Activated CD4-positive, alpha-beta T cell treated with anti-CD3 and anti-CD28 coated beads, Interleukin-2, amount 10 ng/mL, durations not matched to agents 7 days and 5 days (primary cell): Measurements from ENCODE around the gene NR4A1. TPM values are rescaled to one million over a fixed set of nuclear protein-coding genes. Genes with fewer than 3 reads are reported as not detected.

Experiments
- CTCF ChIA-PET: fragments of 350-600 bp; sonication (Branson Sonifier 250); formaldehyde crosslinking; loops from one replicate; lab custom pipeline; 2021; ENCODE audit warnings: antibody characterized with exemption; lab: Charles Lee
- POLR2A ChIA-PET: fragments of 350-600 bp; sonication (Branson Sonifier 250); formaldehyde crosslinking; loops from one replicate; lab custom pipeline; 2021; ENCODE audit warnings: antibody characterized with exemption; lab: Charles Lee
- DNase-seq: peaks from one replicate; pipeline ENCODE4 v3.0.0-alpha.2; 2020
- H3K27ac Mint-ChIP-seq: one replicate; pipeline ENCODE4 v1.8.0; 2021; ENCODE audit warnings: mild to moderate bottlenecking, moderate library complexity, mixed read lengths
- H3K27me3 Mint-ChIP-seq: one replicate; pipeline ENCODE4 v1.8.0; 2021; ENCODE audit warnings: mixed read lengths
- H3K36me3 Mint-ChIP-seq: one replicate; pipeline ENCODE4 v1.8.0; 2021; ENCODE audit warnings: low read depth, mixed read lengths
- H3K4me1 Mint-ChIP-seq: one replicate; pipeline ENCODE4 v1.8.0; 2021; ENCODE audit warnings: mixed read lengths
- H3K4me3 Mint-ChIP-seq: one replicate; pipeline ENCODE4 v1.8.0; 2021; ENCODE audit warnings: mild to moderate bottlenecking, moderate library complexity, mixed read lengths
- H3K9me3 Mint-ChIP-seq: one replicate; pipeline ENCODE4 v1.8.0; 2021; ENCODE audit warnings: mixed read lengths
- total RNA-seq, 2 experiments: library from RNA; stranded (reverse); gene quantifications; one replicate each; pipeline ENCODE4 v1.2.3, GENCODE V29; 2021

Gene NR4A1
- total RNA-seq, 2 experiments from 2014 or later = 2.1 to 2.7 TPM

DNA sequence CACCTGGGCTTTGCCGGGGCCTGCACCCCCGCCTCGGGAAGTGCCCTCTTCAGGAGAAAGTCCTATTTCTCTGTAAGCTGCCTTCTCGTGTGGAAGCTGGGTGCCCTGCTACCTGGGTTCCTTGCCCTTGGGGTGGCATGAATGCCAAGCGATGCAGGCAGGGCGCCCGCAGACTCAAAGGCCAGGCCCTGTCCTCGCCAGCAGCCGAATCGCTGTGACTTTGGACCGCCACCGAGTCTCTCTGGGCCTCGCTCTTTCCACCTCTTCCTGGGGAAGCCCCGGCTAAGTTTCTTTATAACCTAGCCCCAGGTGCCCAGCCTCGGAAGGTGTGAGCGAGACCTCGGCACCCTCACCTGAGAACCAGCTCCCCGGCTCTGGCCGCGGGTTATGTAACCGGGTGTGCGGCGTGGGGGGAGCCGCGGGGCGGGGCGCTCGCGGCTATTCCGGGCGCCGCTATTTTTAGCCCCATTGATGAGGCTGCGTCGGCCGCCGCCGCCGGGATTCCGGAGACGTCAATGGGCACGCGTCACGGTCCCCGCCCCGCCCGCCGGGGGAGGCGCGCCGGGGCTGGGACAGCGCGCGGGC is 14.6 kb upstream of the NR4A1 start:
- H3K4me1 Mint-ChIP-seq = peaks cover 42% of the 10 kb centered on the region
- peak overlapping the region; percentile 46 for H3K4me3 Mint-ChIP-seq

DNA sequence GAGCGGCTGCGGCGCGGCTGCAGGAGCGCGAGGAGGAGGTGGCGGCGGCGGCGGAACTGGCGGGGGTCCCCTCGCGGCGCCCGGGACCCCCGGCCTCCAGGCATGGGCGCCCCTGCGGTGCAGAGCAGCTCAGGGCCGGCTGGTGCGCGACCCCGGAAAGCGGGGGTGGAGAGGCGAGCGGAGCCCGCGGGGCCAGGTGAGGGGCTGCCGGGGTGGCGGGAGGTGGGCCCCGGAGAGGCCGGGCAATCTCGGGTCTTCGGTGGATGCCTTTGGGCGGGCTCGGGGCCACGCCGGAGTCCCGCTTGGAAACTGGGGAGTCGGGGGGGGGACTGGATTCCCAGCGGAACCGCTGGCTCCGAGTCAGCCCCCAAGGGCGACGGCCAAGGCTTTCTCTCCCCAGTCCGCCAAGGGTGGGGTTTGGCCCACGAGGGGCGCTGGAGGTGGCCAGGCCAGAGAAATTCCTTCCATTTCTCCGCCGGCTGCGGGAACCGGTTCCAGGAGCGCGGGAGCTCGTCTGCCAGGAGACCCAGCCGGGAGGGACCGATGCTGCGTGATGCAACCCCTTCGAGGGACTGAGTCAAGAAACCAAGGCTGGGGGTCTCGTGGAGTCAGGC is 13.9 kb upstream of the NR4A1 start:
- Mint-ChIP-seq H3K4me3 (peak overlapping the region; percentile 34), H3K27me3 (peaks cover 29% of the 10 kb centered on the region), H3K36me3 (no peaks in the 10 kb centered on the region), H3K4me1 (peaks cover 46% of the 10 kb centered on the region), H3K27ac (no peak overlapping the region), H3K9me3 (no peaks in the 10 kb centered on the region)
- POLR2A ChIA-PET = no interaction called here
- DNase-seq = no peak
- CTCF ChIA-PET = interaction anchor here (1.5 to 15.8 kb wide), 4 partner anchors 12 to 32 kb away, joined by 3 to 225 read pairs (median 8); partner anchors contain the start of gene ATG101

More for the DNA sequence above, 14.6 kb upstream of the NR4A1 start:
- CTCF ChIA-PET = interaction anchor here (1.6 to 15.8 kb wide), 3 partner anchors 11 to 33 kb away, joined by 4 to 225 read pairs (median 12); partner anchors contain the start of gene ATG101
- no peak overlapping the region for H3K27ac Mint-ChIP-seq
- no peaks in the 10 kb centered on the region for H3K9me3 Mint-ChIP-seq
- peaks cover 29% of the 10 kb centered on the region for H3K27me3 Mint-ChIP-seq
- H3K36me3 Mint-ChIP-seq = no peaks in the 10 kb centered on the region
- POLR2A ChIA-PET = no interaction called here
- peak; percentile 80 for DNase-seq

DNA sequence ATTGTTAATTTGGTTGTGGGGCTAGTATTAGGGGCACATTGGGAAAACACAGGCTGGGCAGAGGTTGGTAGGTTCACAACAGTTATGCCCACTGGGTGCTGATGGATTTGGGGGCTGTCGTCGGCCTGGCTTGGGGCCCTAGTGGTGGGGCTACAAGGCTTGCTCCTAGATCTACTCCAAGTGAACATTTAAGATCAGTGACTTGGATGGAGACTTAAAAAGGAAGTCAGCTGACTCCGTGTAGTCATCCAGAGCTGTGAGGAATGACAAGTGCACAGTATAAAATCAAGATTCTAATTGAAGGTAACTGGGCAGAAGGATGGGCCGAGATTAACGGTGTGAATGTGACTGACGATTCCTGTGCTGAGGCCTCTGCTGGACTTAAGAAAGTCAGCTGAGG is 12.8 kb upstream of the NR4A1 start:
- peaks cover 43% of the 10 kb centered on the region for H3K4me1 Mint-ChIP-seq
- POLR2A ChIA-PET = interaction anchor here (0.8 kb wide), 1 partner anchor 31 kb away, joined by 3 read pairs; the partner anchor contains the start of gene ATG101
- H3K27ac Mint-ChIP-seq = no peak overlapping the region
- CTCF ChIA-PET = interaction anchor here (0.8 to 15.8 kb wide), 5 partner anchors 9 to 44 kb away, joined by 3 to 225 read pairs (median 3); partner anchors contain the start of gene ATG101
- peaks cover 25% of the 10 kb centered on the region for H3K27me3 Mint-ChIP-seq
- DNase-seq = no peak
- no peaks in the 10 kb centered on the region for H3K9me3 Mint-ChIP-seq
- H3K4me3 Mint-ChIP-seq = peak overlapping the region; percentile 34
- H3K36me3 Mint-ChIP-seq = no peaks in the 10 kb centered on the region

DNA sequence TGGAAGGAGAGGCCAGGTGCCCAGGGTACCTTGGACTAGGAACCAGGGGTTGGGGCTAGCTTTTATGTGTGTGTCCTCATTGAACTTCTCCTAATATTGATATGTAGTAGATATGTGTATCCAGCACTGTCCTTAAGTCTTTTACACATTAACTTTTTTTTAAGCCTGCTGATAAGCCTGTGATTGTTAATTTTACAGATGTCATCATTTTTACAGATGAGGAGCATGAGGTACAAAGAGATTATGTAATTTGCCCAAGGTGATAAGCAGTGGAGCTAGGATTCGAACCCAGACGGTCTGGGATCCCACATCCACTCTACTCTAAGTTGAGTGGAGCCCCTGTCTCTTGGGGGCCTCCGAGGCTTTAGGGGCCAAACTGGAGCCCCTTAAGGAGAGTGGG is 10.2 kb upstream of the NR4A1 start:
- H3K36me3 Mint-ChIP-seq = no peaks in the 10 kb centered on the region
- no peaks in the 10 kb centered on the region for H3K9me3 Mint-ChIP-seq
- POLR2A ChIA-PET = no interaction called here
- peaks cover 34% of the 10 kb centered on the region for H3K4me1 Mint-ChIP-seq
- no peak for DNase-seq
- H3K4me3 Mint-ChIP-seq = no peak overlapping the region
- CTCF ChIA-PET = interaction anchor here (0.8 to 15.8 kb wide), 6 partner anchors 10 to 209 kb away, joined by 3 to 225 read pairs (median 6); partner anchors contain the start of genes NR4A1 and TAMALIN
- H3K27me3 Mint-ChIP-seq = peaks cover 4% of the 10 kb centered on the region
- H3K27ac Mint-ChIP-seq = peak overlapping the region; percentile 41

DNA sequence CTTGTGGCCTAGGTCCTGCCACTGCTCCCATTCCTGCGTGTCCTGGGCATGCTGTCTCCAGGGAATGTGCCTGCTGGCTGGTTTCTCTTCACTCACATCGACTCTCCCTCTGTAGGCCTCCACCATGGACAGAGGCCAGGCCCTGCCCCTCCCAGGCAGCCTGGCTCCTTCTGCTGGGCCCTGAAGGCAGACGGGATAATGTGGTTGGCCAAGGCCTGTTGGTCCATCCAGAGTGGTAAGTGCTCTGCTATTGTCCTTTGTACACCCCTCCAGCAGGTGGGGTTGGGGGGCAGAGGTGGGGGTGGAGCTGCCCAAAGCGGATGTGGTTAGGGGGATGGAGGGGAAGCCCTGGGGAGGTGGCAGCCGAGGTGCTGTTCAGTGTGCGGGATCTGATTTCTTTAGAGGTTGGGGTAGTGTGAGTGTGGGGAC is 9.5 kb upstream of the NR4A1 start:
- H3K4me1 Mint-ChIP-seq = peaks cover 34% of the 10 kb centered on the region
- H3K4me3 Mint-ChIP-seq = no peak overlapping the region
- peak; percentile 40 for DNase-seq
- no peaks in the 10 kb centered on the region for H3K36me3 Mint-ChIP-seq
- ChIA-PET POLR2A (no interaction called here), CTCF (interaction anchor here (1.1 to 15.8 kb wide), 5 partner anchors 10 to 210 kb away, joined by 3 to 225 read pairs (median 6); partner anchors contain the start of gene NR4A1)
- no peaks in the 10 kb centered on the region for H3K9me3 Mint-ChIP-seq
- H3K27me3 Mint-ChIP-seq = no peaks in the 10 kb centered on the region
- no peak overlapping the region for H3K27ac Mint-ChIP-seq

DNA sequence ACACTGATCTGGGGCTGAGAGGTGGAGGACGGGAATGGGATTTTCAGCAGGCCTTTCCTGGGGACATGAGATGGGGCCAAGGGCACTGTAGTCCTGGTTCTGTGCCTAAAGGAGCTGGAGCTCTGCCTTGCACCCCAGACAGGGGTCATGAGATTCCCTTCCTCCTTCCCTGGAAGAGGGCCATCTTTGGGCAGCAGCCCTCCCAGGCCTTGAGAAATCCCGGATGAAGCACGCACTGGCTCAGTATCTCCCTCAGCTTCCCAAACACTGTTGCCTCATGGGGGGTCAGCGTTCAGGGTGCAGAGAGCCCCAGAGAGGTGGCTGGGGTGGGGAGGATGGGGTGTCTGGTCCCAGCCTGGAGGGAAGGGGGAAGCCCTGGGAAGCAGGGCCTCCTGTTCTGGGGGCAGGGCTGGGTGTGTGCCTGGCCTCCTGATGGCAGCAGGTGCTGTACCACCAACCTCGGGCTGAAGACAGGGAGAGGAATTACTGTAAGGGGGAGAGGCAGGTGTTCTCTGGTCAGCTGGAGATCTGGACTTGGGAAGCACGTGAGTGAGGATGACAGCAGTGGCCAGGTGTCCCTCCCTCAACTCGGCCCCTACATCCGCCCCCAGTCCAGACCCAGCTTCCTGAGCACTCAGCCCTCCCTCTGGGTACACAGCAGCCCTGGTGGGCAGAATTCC is 8.4 kb upstream of the NR4A1 start:
- POLR2A ChIA-PET = no interaction called here
- H3K4me3 Mint-ChIP-seq = no peak overlapping the region
- CTCF ChIA-PET = interaction anchor here (0.6 to 15.8 kb wide), 5 partner anchors 8 to 65 kb away, joined by 3 to 225 read pairs (median 4); partner anchors contain the start of gene NR4A1
- H3K4me1 Mint-ChIP-seq = peaks cover 37% of the 10 kb centered on the region
- H3K27me3 Mint-ChIP-seq = no peaks in the 10 kb centered on the region
- no peaks in the 10 kb centered on the region for H3K9me3 Mint-ChIP-seq
- DNase-seq = no peak
- peak overlapping the region; percentile 57 for H3K27ac Mint-ChIP-seq
- H3K36me3 Mint-ChIP-seq = no peaks in the 10 kb centered on the region

DNA sequence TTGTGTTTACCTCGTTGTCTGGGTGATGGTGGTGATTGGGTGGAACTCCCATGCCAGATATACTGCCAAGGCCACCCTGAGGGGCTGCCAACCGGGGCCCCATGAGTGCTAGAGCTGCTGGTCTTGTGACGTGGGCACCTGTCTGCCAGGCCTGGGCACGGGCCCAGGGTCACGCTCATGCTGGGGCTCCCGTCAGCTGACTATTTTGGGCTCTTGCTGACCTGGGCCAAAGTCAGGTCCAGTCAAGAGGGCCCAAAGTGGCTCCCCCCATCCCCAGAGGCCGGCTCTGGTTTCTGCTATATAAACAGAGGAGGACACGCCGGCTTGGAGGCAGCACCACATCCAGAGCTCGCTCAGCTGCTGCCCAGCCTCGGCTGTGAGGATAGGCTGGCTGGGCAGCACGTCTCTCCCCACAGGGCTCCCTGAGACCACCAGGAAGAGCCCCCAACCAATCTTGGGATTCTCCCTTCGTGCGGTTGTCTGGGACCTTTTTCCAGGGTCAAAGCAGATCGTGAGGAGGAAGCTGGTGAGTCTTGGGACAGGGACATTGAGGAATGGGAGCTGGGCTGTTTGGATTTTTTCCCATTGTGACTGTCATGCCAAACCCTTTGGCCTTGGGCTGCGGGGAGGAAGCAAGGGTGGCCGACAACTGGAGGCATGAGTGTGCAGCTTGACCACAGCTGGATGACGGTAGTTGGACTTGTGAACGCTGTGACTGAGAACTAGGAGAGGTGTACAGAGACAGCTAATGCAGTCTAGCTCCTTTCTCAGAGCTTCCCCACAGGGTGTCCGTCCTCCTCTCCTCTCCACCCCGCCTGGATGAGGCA is 7.6 kb upstream of the NR4A1 start:
- Mint-ChIP-seq H3K4me1 (peaks cover 33% of the 10 kb centered on the region), H3K9me3 (no peaks in the 10 kb centered on the region), H3K27ac (no peak overlapping the region), H3K27me3 (no peaks in the 10 kb centered on the region), H3K36me3 (no peaks in the 10 kb centered on the region), H3K4me3 (no peak overlapping the region)
- ChIA-PET POLR2A (no interaction called here), CTCF (interaction anchor here (1.4 to 15.8 kb wide), 4 partner anchors 11 to 66 kb away, joined by 3 to 225 read pairs (median 4); no protein-coding TSS in a partner anchor)
- no peak for DNase-seq

DNA sequence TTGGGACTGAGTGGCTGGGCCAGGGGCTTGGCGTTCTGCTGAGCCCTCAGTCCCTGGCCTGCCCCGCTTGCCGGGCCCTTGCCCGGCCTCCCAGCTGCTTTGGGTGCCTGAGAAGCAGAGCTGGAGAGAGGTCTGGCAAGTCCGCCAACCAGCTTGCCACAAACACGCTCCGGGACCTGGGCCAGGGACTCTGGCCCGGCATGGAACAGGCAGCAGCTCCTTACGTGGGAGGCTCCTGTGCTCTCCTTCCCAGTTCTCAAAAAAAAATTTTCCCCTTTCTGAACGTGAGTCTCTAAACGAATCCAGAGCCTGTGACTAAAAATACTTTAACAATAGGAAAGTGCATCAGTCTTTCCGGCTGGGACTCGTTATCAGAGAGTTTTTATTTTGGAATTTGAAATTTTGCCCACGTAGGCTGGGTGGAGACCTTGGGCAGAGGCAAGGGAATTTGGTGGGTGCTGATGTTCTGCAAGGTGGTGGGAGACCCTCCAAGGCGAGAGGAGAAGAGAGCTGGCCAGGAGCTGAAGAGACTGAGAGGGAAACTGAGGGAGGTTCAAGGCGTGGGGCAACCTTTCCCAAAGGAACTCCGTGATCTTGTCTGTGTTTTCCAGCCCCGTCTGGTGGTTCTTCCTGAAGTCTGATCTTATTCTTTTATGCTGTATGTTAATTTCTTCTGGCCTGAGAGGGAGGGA is 6.8 kb upstream of the NR4A1 start:
- H3K36me3 Mint-ChIP-seq = no peaks in the 10 kb centered on the region
- no peaks in the 10 kb centered on the region for H3K9me3 Mint-ChIP-seq
- H3K27ac Mint-ChIP-seq = no peak overlapping the region
- H3K4me3 Mint-ChIP-seq = no peak overlapping the region
- ChIA-PET CTCF (interaction anchor here (1.1 to 15.8 kb wide), 5 partner anchors 12 to 67 kb away, joined by 3 to 225 read pairs (median 4); partner anchors contain the start of gene ATG101), POLR2A (no interaction called here)
- peaks cover 4% of the 10 kb centered on the region for H3K27me3 Mint-ChIP-seq
- H3K4me1 Mint-ChIP-seq = peaks cover 35% of the 10 kb centered on the region
- no peak for DNase-seq

DNA sequence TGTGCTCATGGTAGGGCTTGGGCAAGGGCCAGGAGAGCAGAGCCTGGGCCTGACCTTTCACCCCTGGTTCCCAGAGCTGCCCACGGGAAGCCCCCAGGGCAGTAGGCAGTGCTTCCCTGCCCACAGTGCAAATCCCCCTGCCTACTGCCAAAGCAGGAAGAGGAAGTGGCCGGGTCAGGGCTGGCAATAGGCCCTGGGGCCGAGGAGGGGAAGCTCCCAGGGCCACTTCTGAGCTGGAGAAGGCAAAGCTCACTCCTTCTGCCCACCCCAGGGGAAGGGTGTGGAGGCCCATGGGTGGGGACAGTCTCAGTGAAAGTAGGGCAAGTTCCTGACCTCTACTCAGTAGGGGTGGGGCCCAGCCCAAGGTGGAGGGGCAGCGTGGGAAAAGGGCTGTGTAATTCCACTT is 5.4 kb upstream of the NR4A1 start:
- ChIA-PET POLR2A (no interaction called here), CTCF (interaction anchor here (1.1 to 15.8 kb wide), 2 partner anchors 20 to 24 kb away, joined by 4 to 225 read pairs; partner anchors contain the start of gene ATG101)
- Mint-ChIP-seq H3K36me3 (no peaks in the 10 kb centered on the region), H3K9me3 (no peaks in the 10 kb centered on the region), H3K4me3 (no peak overlapping the region), H3K27me3 (peaks cover 9% of the 10 kb centered on the region), H3K27ac (peak overlapping the region; percentile 41), H3K4me1 (peaks cover 47% of the 10 kb centered on the region)
- DNase-seq = no peak

DNA sequence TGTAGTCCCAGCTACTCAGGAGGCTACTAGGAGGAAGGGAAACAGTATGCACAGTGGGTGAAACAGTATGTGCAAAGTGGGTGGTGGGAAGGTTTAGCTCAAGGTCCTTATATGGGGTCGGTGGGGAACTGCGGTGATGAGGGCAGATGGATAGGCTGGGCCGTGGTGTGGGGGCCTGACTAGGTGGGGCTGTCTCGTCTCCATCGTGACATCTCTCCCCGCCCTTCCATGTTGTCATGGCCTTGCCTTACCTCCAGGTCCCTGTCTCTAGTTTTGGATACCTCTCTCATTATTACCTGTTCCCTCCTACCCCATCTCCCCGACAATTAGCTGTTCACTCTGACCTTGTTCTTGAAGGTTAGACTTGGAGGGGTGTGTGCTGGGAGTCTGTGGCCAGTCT is 4.4 kb upstream of the NR4A1 start:
- H3K4me1 Mint-ChIP-seq = peaks cover 49% of the 10 kb centered on the region
- DNase-seq = no peak
- CTCF ChIA-PET = interaction anchor here (0.8 to 15.8 kb wide), 4 partner anchors 8 to 23 kb away, joined by 3 to 225 read pairs (median 3); no protein-coding TSS in a partner anchor
- peaks cover 9% of the 10 kb centered on the region for H3K27me3 Mint-ChIP-seq
- no peak overlapping the region for H3K27ac Mint-ChIP-seq
- H3K36me3 Mint-ChIP-seq = no peaks in the 10 kb centered on the region
- POLR2A ChIA-PET = no interaction called here
- no peaks in the 10 kb centered on the region for H3K9me3 Mint-ChIP-seq
- no peak overlapping the region for H3K4me3 Mint-ChIP-seq

DNA sequence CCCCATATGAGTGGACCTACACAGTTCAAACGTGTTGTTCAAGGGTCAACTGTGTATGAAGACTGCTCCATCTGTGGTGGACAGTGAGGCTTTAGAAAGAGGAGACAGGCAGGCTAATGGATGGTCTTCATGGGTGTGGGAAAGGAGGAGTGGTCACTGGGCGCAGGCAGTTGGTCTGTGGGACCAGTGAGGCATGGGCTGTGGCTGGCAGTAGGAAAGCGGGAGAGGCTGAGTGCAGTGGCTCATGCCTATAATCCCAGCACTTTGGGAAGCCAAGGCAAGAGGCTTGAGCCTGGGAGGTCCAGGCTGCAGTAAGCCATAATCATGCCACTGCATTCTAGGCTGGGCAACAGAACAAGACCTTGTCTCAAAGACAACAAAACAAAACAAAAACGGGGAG is 2.0 kb upstream of the NR4A1 start:
- peaks cover 9% of the 10 kb centered on the region for H3K27me3 Mint-ChIP-seq
- peaks cover 52% of the 10 kb centered on the region for H3K4me1 Mint-ChIP-seq

More for the DNA sequence above, 2.0 kb upstream of the NR4A1 start:
- no peak for DNase-seq
- no peaks in the 10 kb centered on the region for H3K36me3 Mint-ChIP-seq
- peak overlapping the region; percentile 86 for H3K4me3 Mint-ChIP-seq
- H3K9me3 Mint-ChIP-seq = no peaks in the 10 kb centered on the region
- POLR2A ChIA-PET = no interaction called here
- H3K27ac Mint-ChIP-seq = peak overlapping the region; percentile 97
- CTCF ChIA-PET = interaction anchor here (15.8 kb wide), 1 partner anchor 23 kb away, joined by 225 read pairs; no protein-coding TSS in a partner anchor
